GM18508 (cell line): ENCODE results near the gene FIGNL1.

Source experiments
- ATAC-seq: cut with Tn5 transposase; IDR thresholded peaks from one replicate; pipeline ENCODE4 v1.9.1; 2021; ENCODE audit warnings: moderate number of reproducible peaks; ENCODE audit not compliant: insufficient read depth, unreplicated experiment

FIGNL1 gene

DNA sequence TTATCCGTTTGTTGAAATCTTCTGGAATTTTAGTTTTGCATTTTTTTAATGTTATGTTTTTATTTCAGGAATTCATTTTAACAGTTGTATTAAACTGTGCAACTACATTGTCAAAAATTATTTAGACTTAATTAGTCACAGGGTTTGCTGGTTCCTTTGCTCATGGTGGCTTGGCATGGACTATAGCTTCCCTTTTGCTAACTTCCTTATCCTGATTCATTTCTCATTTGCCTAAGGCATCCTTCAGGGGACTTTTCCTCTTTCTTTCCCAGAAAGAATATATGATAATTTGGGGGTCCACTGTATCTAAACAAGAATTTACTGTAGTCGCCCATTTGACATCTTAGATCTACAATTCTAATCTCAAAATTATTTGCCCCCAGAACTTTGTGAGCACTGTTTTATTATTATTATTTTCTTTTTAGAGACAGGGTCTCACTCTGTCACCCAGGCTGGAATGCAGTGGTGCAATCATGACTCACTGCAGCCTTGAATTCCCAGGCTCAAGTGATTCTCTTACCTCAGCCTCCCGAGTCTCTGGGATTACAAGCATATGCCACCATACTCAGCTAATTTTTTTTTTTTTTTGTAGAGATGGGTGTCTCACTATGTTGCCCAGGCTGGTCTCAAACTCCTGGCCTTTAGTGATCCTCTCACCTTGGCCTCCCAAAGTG is 13.9 kb downstream of the FIGNL1 start:
- ATAC-seq: no peak

DNA sequence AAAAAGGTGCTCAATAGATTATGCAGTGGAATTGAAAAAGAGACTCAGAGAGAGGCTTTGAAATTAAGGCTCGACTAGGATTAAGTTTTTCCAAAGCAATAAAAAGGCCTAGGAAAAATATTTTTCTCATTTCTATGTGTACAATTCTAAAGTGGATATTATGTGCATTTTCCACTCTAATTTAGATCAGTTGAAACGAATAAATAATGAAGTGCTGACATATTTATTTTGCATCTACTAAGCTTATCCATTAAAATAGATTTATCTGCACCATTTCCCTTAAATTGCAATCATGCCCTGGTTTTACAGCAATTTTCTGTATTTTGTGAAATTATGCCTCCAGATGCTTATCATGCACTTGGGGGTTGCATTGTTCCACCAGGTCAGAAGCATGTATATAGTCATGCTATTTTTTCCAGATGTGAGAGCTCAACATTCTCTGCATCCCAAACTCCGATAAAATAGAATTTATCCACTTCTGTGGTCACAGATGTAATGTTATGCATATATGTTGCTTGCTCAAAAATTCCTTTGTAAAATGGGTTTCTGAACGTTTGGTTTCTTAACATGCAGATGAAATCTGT is 18.3 kb downstream of the FIGNL1 start:
- no peak for ATAC-seq

DNA sequence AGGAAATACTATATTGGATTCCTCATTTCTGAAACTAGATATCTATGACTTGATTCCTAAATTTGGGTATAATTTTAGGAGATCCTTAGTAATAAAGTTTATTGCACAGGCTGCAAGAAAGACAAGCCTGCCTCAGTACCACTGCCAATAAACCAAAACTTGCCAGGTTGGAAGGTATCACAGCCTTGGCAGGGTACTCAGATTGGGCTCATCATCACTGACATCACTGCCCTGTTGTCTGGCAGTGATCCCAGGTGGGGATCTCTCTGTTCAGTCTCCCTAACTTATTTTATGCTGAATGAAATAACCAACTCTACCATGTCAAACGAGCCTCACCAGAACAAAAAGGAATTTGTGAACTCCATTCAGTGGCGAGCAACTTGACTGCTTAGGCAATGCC is 18.8 kb downstream of the FIGNL1 start:
- ATAC-seq: no peak

DNA sequence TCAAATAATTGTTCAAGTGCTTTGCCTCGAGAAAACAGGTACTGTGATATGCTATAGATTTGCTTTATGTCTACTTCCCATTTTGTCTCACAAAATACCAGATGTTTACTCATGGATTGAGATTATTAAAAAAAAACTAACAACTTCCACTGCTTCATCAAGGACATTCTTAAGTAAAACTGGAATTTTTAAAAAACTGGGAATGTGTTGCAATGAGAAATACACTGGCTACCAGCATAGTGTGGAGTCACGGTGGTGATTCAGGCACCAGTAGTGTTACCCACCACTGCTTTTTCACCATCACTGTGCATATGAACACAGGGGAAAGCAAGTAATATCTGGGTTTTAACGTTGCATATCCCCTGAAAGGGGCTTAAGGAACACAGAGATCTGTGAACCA is 21.2 kb downstream of the FIGNL1 start:
- no peak for ATAC-seq

DNA sequence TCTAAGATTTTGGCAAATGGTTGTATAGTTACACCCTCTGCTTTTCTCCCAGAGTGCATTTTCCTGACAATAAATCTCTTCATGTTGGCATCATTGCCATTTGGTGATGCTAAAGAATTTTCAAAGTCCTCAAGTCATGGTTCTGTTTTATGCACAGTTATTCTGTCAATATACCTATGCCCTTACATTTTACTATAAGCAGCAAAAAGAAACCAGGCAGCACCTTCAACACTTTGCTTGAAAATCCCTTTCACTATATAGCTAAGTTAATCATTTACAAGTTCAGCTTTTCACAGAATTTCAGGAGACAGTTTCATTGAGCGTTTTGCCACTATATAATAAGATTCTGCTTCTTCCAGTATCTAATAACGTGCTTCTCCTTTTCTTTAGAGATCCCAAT is 22.6 kb downstream of the FIGNL1 start:
- ATAC-seq: no peak

DNA sequence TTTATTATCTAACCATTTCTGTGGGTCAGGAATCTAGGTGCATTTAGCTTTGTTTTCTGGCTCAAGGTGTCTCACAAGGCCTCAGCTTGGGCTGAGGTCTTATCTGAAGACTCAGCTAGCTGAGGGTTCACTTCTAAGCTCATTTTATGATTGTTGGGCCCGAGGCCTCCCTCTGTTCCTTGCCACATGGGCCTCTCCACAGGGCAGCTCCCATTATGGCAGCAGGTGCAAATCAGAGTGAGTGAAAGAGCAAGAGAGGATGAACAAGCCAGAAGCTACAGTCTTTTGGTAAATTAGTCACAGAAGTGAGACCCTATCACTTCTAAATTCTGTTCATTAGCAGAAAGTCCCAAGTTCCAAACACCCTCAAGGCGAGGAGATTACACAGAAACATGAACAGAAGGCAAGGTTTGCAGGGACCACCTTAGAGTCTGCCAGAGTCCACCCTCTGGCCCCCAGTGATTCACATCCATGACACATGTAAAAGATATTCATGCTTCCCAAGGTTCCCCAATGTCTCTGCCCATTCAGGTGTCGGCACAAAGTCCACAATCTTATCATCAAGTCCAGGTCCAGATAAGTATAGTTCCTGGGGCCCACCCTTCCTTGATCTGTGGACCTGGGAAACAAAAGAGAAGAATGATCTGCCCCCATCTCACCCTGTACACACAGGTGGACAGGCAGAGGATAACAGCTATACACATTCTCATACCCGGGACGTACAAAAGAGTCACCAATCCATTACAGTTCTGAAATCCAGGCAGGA is 23.7 kb downstream of the FIGNL1 start:
- ATAC-seq: no peak

DNA sequence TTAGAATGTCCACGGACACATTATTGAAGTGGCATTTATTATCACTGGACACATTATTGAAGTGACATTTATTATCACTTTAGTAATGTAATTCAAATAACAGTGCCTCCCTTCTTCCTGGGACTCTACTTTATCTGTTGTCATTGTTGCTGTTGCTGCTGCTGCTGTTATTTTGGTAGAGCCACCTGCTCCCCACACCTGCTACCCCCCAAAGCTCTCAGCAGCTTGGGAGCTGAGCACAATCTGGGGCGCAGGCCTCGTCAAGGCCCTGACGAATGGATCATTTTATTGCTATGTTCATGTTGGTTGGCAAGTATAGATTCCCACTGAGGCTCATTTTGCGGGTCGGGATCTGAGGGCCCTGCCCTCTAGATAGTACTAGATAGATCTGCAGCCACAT is 24.8 kb downstream of the FIGNL1 start:
- no peak for ATAC-seq

DNA sequence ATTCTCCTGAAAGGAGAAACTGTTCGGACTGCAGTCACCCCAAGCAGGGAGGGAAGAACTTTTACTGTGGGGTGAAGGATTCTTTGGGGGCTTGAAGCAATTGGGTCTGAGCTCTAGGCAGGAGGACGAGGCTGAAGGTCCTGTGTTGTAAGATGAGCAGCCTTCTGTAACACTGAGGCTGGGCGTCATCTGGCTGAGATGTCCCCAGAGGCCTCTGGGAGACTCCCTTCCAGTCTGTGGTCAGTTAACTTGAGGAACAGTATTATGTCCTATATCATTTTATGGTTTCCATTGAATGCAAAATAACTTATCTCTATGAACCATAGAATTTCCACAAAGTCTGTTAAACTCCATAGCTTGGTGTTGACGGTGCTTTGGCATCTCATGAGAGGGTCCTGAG is 26.3 kb downstream of the FIGNL1 start:
- no peak for ATAC-seq

DNA sequence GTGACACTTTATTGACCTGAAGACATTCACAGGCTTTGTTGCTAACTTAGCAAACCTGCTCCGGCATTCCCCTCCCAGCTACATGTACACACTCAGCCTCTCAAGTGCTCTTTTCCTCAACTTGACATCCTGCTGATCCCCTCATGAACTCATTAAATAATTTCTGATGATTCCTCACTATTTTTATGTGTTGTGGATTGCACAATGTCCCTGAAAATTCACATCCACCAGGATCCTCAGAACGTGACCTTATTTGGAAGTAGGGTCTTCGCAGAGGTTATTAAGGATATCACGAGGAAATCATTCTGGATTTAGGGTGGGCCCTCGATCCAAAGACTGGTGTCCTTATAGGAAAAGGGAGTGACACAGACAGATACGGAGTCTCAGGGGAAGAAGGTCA is 27.3 kb downstream of the FIGNL1 start:
- no peak for ATAC-seq

DNA sequence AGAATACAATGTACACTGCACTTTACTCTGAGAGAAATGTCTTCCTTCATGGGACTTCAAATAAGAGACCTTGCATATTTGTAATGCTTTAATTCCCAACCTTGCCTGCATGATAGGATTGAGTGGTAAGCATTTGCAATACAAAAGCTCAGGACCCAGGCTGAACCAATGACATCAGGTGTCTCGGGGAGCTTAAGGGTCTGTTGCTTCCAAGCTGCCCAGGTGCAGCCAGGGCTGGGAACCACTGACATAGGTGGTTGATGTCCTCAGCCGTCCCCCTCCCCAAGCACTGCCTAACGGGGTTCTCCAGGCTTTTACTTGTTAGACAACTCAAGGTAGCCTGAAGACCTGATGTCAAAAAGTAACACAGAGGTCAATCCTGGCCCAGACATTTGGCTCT is 29.1 kb downstream of the FIGNL1 start:
- ATAC-seq: no peak

DNA sequence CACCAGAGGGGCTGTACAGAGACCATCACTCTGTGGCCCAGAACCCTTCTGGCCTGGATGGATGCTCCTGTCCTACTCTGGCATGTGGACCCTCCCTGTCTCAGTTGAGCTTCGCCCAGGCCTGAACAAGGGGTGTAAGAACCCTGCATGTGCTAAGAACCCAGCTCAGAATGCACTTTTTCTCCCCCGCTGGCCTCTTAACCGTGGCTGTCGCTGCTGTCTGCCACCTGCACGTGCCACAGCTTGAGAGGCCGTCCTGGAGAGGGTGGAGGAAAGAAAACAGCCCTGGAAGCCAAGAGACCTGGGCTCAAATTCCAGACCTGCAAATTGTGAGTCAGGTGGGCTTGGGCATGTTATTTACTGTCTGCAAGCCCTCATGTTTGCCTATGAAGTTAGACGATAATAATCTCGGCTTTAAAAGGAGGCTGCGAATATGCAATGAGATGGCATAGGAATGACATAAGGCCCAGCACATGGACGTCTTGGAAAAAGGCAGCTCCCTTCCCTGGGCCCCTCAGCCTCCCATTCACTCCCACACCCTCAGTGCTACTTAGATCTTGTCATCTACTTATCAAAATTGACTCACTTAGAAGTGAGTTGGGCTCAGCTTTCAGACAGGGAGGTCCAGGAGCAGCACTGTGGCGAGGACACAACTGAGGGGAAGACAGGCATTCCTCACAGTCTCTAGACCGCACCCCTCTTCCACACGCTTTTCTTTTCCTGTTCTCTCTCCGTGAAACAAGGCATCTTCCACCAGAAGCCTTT is 31.4 kb downstream of the FIGNL1 start:
- ATAC-seq: no peak

DNA sequence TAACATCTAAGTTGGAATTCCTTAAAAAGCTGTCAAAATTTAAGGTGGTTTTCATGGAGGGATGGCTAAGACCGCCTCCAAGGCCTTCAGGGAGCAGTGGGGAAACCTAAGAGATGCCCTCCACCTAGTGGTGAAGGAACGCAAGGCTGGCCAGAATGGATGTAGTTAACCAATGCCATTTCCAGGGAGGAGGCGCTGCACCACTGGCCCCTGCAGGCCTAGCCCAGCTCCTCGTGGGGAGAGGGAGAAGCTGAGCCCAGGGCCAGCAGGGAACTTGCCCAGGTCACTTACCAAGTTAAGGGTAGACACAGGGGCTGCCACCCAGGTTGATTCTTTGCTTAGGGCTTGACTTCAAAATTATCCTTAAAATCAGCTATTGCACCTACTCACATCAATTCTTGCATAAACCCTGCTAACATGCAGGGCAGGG is 32.0 kb downstream of the FIGNL1 start:
- peak; percentile 77 for ATAC-seq

DNA sequence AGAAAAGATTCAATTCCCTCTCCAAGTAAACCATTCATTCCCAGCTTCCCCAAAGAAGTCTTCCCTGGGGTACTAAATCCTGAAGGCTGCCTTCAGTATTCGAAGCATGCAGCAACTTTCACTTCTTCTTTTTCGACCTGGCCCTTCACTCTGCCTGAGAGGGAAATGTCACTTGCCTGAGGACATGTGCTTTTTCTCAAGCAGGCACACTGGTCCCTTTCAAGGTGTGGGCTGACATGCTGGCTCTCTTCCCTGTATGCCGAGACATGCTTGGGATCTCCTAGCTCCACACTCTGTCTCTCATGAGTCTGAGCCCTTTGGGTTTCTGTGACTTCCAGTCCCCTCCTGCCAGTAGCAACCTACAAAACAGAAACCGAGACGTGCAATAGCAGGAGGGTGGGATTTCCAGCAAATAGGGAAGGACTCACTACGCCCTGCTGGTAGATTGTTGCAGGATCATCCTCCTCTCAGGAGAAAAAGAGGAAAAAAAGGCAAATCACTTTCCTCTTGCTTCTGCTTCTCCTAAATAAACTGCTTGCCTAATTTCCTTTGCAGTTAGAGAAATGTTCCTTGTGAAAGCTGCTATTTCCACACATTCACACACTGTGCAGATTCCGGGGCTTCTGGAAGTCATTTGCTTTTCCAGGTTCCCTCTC is 33.5 kb downstream of the FIGNL1 start:
- ATAC-seq: peak; percentile 59

DNA sequence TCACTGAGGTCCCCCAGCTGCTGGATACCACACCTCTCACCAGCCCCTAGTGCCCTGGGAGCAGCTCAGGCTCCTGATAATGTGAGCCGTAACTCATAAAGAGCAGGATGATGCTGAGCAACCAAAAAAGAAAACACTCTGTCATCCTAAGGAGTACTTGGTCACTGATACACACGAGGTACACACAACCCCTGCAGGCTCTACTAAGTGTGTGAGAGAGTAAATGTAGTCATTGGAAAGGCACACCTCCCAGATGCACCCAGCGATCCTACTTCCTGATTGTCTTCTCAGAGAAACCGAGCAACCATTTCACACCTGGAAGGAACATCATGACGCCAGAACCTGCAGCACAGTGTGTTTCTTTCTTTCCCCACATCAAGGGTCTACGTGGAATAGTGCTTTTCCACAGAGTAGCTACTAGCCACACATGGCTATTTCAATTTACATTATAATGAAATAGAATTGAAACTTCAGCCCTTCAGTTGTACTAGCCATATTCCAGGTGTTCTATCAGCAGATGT is 34.2 kb downstream of the FIGNL1 start:
- no peak for ATAC-seq

DNA sequence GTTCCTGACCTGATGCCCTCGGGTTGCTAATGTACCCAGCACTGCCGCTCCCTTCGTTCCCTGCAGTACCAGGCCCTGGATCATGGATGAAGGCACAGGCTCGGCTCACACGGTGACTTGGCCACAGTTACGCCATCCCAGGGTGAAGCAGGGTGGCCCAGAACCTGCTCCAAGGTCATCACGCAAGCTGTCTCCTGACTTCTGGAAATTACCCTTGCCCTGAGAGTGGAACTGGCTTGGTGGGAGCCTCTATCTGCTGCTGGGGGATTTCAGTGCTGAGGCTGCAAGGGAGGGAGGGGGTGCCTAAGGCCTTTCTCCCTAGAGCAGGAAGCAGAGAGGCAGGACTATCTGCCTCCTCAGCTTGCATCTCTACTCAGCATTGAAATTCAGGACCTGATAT is 36.6 kb downstream of the FIGNL1 start:
- ATAC-seq: no peak

DNA sequence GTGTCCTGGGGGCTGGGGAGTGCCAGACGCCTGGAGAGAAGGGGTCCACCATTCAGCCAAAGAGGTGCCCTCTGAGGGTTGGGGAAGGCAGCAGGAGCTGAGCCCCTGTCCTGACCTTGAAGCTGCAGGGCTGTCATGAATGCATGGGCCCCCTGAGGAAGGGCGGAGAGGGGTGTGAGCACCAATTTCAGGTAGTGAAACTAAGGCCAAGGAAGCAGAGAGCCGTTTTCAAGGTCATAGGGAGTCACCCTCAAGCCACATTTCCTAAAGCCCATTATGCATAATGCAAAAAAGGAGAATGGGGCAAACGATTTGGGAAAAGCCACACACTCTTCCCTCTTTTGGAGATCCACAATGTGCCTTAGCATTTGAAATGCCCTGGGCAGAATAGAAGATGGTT is 37.2 kb downstream of the FIGNL1 start:
- ATAC-seq: no peak

DNA sequence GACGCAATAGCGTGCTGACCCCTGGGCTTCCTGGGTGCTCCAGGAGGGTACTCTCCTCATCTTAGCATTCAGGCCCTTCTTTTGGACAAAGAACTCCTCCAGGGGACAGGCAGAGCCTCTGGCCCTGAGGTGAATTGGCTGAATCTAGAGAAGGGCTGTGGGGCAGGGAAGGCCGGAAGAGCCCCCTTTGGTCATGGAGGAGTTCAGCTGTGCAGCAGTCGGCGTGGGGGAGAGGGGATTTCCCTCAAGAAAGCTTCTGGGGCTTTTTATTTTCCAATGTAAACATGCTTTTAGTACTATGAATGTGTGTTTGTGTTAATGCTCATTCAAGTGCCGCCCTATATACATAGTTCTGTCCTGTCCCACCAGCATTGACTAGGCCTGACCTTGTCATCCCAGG is 38.8 kb downstream of the FIGNL1 start:
- no peak for ATAC-seq

DNA sequence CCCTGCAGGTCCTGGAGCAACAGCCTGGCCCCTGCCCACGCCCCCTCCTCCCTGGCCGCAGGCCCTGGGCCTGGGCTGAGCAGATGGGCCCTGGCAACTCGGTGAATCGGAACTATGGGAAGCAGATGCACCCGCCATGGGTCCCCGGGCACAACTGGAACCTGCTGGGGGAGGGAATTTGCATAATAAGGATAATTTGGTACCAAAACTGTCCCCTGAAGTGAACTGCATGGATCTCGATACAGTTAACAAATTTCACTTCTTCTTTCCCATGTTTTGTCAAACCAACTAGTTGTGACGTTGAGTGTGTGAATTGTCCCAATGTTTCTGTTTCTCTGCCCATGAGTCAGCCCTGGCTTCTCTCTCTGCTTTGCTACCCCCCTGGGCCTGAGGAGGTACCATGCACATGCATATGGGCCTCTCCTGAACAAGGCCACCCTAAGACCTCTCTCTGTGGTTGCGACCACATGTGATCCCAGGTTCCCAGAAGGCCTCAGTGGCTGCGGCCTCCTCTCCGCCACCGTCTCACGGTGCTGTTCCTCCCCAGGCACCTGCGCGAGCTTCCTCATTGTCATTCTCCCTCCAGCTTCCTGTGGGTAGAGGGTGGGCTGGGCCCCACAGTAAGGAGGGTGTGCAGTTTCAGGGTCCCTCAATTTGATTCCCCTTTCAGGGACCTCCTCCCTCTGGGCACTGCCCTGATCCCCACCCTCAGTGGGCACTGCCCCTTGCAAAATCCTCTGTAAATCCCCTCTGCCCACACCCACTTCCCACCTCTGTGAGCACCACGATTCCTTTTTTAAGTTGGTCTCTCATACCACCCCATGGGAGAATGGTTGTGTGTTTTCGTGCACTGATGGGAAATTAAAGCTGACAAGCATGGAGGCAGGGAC is 40.0 kb downstream of the FIGNL1 start:
- peak; percentile 54 for ATAC-seq

DNA sequence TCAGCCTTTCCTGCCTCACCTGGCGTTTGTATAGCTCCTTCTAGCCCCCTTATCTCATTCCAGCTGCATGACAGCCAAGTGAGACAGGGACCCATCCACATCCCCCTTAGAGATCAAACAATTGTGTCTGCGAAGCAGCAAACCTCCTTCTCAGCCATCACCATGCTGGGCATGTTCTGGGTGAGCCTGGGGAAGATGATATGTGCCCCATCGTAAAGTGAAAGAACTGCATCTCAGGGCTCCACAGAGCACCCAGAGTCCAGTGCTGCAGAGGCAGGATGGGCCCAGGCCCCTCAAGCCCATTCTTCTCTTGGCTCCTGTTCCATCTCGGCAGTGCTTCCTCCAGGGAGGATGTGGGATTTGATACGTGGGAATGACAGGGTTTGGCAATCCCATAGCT is 43.2 kb downstream of the FIGNL1 start:
- ATAC-seq: no peak
